K562 (cell line): ENCODE results near the gene MICOS13. TPM values are rescaled to one million over a fixed set of nuclear protein-coding genes. Genes with fewer than 3 reads are reported as not detected.

Source experiments
- ATF4 ChIP-seq: fragments of 450-650 bp; formaldehyde crosslinking; IDR thresholded peaks from 2 replicates; pipeline ENCODE4 v1.4.0; 2022; ENCODE audit warnings: mild to moderate bottlenecking, moderate library complexity
- ATF7 ChIP-seq: fragments of 450-650 bp; IDR thresholded peaks from 2 replicates; pipeline ENCODE4 v1.7.1; 2014; ENCODE audit warnings: mild to moderate bottlenecking, moderate library complexity
- CTBP1 ChIP-seq: fragments of 450-650 bp; IDR thresholded peaks from 2 replicates; pipeline ENCODE4 v1.6.1; 2016; ENCODE audit warnings: borderline replicate concordance
- CXXC5 ChIP-seq: fragments of 250-450 bp; sonication (Bioruptor Pico); IDR thresholded peaks from 2 replicates; pipeline ENCODE4 v1.8.0; 2022; ENCODE audit warnings: inconsistent platforms, mild to moderate bottlenecking, moderate library complexity
- ESRRA ChIP-seq: fragments of 450-650 bp; IDR thresholded peaks from 2 replicates; pipeline ENCODE4 v1.6.1; 2014; ENCODE audit warnings: low read depth, mild to moderate bottlenecking, moderate library complexity, borderline replicate concordance
- GABPB2 ChIP-seq: fragments of 250-450 bp; sonication (Bioruptor Pico); conservative IDR thresholded peaks from 2 replicates; pipeline ENCODE4 v1.5.1; 2021; ENCODE audit warnings: mild to moderate bottlenecking
- HNRNPLL ChIP-seq: fragments of 200-400 bp; formaldehyde crosslinking; IDR thresholded peaks from 2 replicates; pipeline ENCODE4 v1.6.1; 2017; ENCODE audit warnings: low read length, low read depth, mild to moderate bottlenecking; ENCODE audit not compliant: poor library complexity, severe bottlenecking
- KDM4B ChIP-seq, 2 experiments: fragments of 450-650 bp in 1 of 2; sonication (generic) in 1 of 2; IDR thresholded peaks; 2 replicates each; pipeline ENCODE4 v1.6.1; 2016 to 2017; ENCODE audit warnings: borderline replicate concordance in 2 of 2, antibody characterized with exemption in 1 of 2, low read depth in 1 of 2, mild to moderate bottlenecking in 1 of 2
- MCM5 ChIP-seq: fragments of 450-650 bp; IDR thresholded peaks from 2 replicates; pipeline ENCODE4 v1.6.1; 2016; ENCODE audit warnings: low read depth
- MEF2A ChIP-seq: IDR thresholded peaks from 2 replicates; pipeline ENCODE4 v1.6.1; 2011; ENCODE audit warnings: low read depth, mild to moderate bottlenecking, low read length, moderate library complexity; ENCODE audit not compliant: control insufficient read depth
- MITF ChIP-seq: IDR thresholded peaks from 2 replicates; pipeline ENCODE4 v1.6.1; 2014; ENCODE audit warnings: antibody characterized with exemption
- MNT ChIP-seq, 2 experiments: fragments of 450-650 bp; conservative IDR thresholded peaks; 2 replicates each; pipeline ENCODE4 v1.6.1; 2017; ENCODE audit warnings: mild to moderate bottlenecking in 2 of 2, moderate library complexity in 2 of 2
- MTF1 ChIP-seq: fragments of 250-450 bp; sonication (Bioruptor Pico); IDR thresholded peaks from 2 replicates; pipeline ENCODE4 v1.9.0; 2021; ENCODE audit warnings: moderate library complexity, mild to moderate bottlenecking, inconsistent platforms, borderline replicate concordance
- NEUROD1 ChIP-seq: fragments of 150-350 bp; IDR thresholded peaks from 2 replicates; pipeline ENCODE4 v1.6.1; 2014; ENCODE audit warnings: borderline replicate concordance, low read length, low read depth; ENCODE audit not compliant: partially characterized antibody
- POLR2B ChIP-seq: fragments of 450-650 bp; IDR thresholded peaks from 2 replicates; pipeline ENCODE4 v1.6.1; 2018; ENCODE audit warnings: low read depth; ENCODE audit not compliant: partially characterized antibody
- POLR2H ChIP-seq: IDR thresholded peaks from 2 replicates; pipeline ENCODE4 v1.6.1; 2016; ENCODE audit warnings: missing genetic modification characterization, low read depth, mild to moderate bottlenecking, control low read depth, missing compliant biosample characterization, moderate library complexity
- SMARCC2 ChIP-seq: fragments of 450-650 bp; IDR thresholded peaks from 2 replicates; pipeline ENCODE4 v1.6.1; 2017; ENCODE audit warnings: antibody characterized with exemption, moderate library complexity, mild to moderate bottlenecking, low read depth
- SP1 ChIP-seq: sonication (generic); formaldehyde crosslinking; IDR thresholded peaks from 2 replicates; pipeline ENCODE4 v1.8.1; 2022; ENCODE audit warnings: mild to moderate bottlenecking, missing genetic modification reagents
- TBP ChIP-seq: optimal IDR thresholded peaks from 2 replicates; pipeline ENCODE3; 2011; ENCODE audit warnings: low read depth, low read length, improper control_type of control experiment
- TCF3 ChIP-seq: sonication (generic); formaldehyde crosslinking; IDR thresholded peaks from 2 replicates; pipeline ENCODE4 v1.4.0; 2020; ENCODE audit warnings: mild to moderate bottlenecking, missing genetic modification reagents
- ZNF175 ChIP-seq: fragments of 200-800 bp; sonication (Bioruptor generic); IDR thresholded peaks from 2 replicates; pipeline ENCODE4 v1.6.1; 2016; ENCODE audit warnings: low read depth, mild to moderate bottlenecking, missing genetic modification characterization, missing compliant biosample characterization
- ZNF263 ChIP-seq: sonication (generic); formaldehyde crosslinking; IDR thresholded peaks from 2 replicates; pipeline ENCODE4 v1.8.0; 2022; ENCODE audit warnings: mild to moderate bottlenecking, missing genetic modification reagents, borderline replicate concordance
- ZNF41 ChIP-seq: fragments of 250-450 bp; sonication (Bioruptor Pico); conservative IDR thresholded peaks from 2 replicates; pipeline ENCODE4 v1.4.0; 2020; ENCODE audit warnings: mild to moderate bottlenecking
- ZNF589 ChIP-seq: fragments of 200-800 bp; sonication (Bioruptor generic); IDR thresholded peaks from 2 replicates; pipeline ENCODE4 v1.6.1; 2016; ENCODE audit warnings: low read depth, missing genetic modification characterization, missing compliant biosample characterization
- ZNF79 ChIP-seq: fragments of 250-450 bp; sonication (Bioruptor Pico); IDR thresholded peaks from 2 replicates; pipeline ENCODE4 v1.4.0; 2020; ENCODE audit warnings: low read depth, mild to moderate bottlenecking, moderate library complexity
- polyA plus RNA-seq, 8 experiments: library from polyadenylated mRNA; depleted of rRNA in 4 of 8; stranded (reverse) in 5 of 8; unstranded in 3 of 8; fragments of >200 nt; fragmentation: Nextera tagmentation in 2 of 8; fragmentation: Illumina TruSeq in 1 of 8; extraction: Ambion mirVana in 2 of 8; extraction: Trizol in 1 of 8; gene quantifications; 2 replicates each; pipeline versions ENCODE4 v1.2.1 to v1.2.3, GENCODE V29; 2011 to 2014; ENCODE audit warnings: inconsistent platforms in 1 of 8, missing spikeins in 1 of 8
- total RNA-seq, 7 experiments: library from RNA; depleted of rRNA in 6 of 7; stranded (reverse); fragments of >200 nt in 6 of 7; fragmentation: Illumina TruSeq in 2 of 7; extraction: Trizol in 2 of 7; gene quantifications; 2 replicates each; pipeline versions ENCODE4 v1.2.1 to v1.2.3, GENCODE V29; 2011 to 2021; ENCODE audit warnings: low replicate concordance in 1 of 7

MICOS13 gene
- total and polyA plus RNA-seq, 9 of the 15 experiments (the other 6 are each of a cell fraction or from before 2014, with no cell fraction given) = 15.5 to 220 (median 49.4) TPM

- peak; percentile 56 for TF ChIP-seq NEUROD1
- no peak for TF ChIP-seq KDM4B (IDR thresholded peaks at IDR 0.05; ENCODE audit: borderline replicate concordance in 2 of 2, low read depth in 1 of 2)
- peak; percentile 40; the same call in 1 of the 2 replicates for TF ChIP-seq ZNF41 (CRISPR knock-in tag)
- peak; percentile 53 for TF ChIP-seq SP1 (CRISPR knock-in tag)
- peak; percentile 98 for TF ChIP-seq ATF4 (CRISPR knock-in tag)
- TF ChIP-seq MEF2A = peak; percentile 25; the same call in 1 of the 2 replicates
- no peak for TF ChIP-seq MITF
- peak; percentile 97 for TF ChIP-seq ATF7
- TF ChIP-seq ZNF79 (CRISPR knock-in tag) = no peak
- TF ChIP-seq ZNF589 (CRISPR knock-in tag) = 0 out of 2 replicates have a peak, but pooled peaks have one; percentile 49
- 0 out of 2 replicates have a peak, but pooled peaks have one; percentile 49 for TF ChIP-seq GABPB2 (CRISPR knock-in tag)
- TF ChIP-seq POLR2B = peak; percentile 98
- TF ChIP-seq CTBP1 = peak; percentile 76
- TF ChIP-seq ZNF175 (CRISPR knock-in tag) = no peak
- no peak for TF ChIP-seq MCM5
- peak; percentile 66 for TF ChIP-seq CXXC5 (CRISPR knock-in tag)
- 0 out of 2 replicates have a peak, but pooled peaks have one; percentile 33 for TF ChIP-seq ZNF263
- peak; percentile 24 to 64; a peak in 2 of 4 replicates for TF ChIP-seq MNT (conservative IDR thresholded peaks at IDR 0.05)
- TF ChIP-seq ESRRA = peak; percentile 99
- no peak for TF ChIP-seq MTF1
- peak; percentile 80 for TF ChIP-seq TBP
- TF ChIP-seq POLR2H = peak; percentile 98
- peak; percentile 12; the same call in 1 of the 2 replicates for TF ChIP-seq TCF3 (CRISPR knock-in tag)
- peak; percentile 65 for TF ChIP-seq SMARCC2
- peak; percentile 63 for TF ChIP-seq HNRNPLL
These were observed 38.4 kb upstream of the MICOS13 start (continued) for GRCh38 chr19:5718579-5719273.
